Stimulated activated CD4-positive, alpha-beta T cell treated with anti-CD3 and anti-CD28 coated beads, Interleukin-15, amount 100 ng/mL, for 48 hours (primary cell): ENCODE data around the gene MZT2A.
"Not testable (repeated sequence)": the region's sequence is repeated elsewhere in the genome, so short reads cannot be mapped to it uniquely, and the experiment has no call there.

ENCODE experiments used
- DNase-seq, 2 donors: peaks; one replicate each; pipeline ENCODE4 v3.0.0-alpha.2; 2020; ENCODE audit warnings: low read depth in 2 of 2

The MZT2A gene

GRCh38 chr2:131492418-131493198 lies 411 bp upstream of the MZT2A start:
- peak; percentile 89 to 91 for DNase-seq

- DNase-seq = not testable (repeated sequence)
These were observed 744 bp downstream of the MZT2A start for GRCh38 chr2:131491469-131491836.

- DNase-seq = not testable (repeated sequence)
These were observed 1.4 kb downstream of the MZT2A start for GRCh38 chr2:131490616-131491468.

GRCh38 chr2:131488306-131489205 lies 3.6 kb downstream of the MZT2A start:
- DNase-seq = no peak

GRCh38 chr2:131486201-131486902 lies 5.8 kb downstream of the MZT2A start:
- DNase-seq = not testable (repeated sequence)

GRCh38 chr2:131484906-131485460 lies 7.2 kb downstream of the MZT2A start:
- not testable (repeated sequence) for DNase-seq

GRCh38 chr2:131483981-131484820 lies 8.0 kb downstream of the MZT2A start:
- not testable (repeated sequence) for DNase-seq

- DNase-seq = not testable (repeated sequence)
These were observed 9.6 kb downstream of the MZT2A start for GRCh38 chr2:131482506-131483155.

GRCh38 chr2:131480351-131480750 lies 11.8 kb downstream of the MZT2A start:
- not testable (repeated sequence) for DNase-seq

GRCh38 chr2:131478850-131479461 lies 13.2 kb downstream of the MZT2A start:
- DNase-seq = not testable (repeated sequence)

- not testable (repeated sequence) for DNase-seq
These were observed 13.9 kb downstream of the MZT2A start for GRCh38 chr2:131478074-131478849.

GRCh38 chr2:131477227-131477626 lies 15.0 kb downstream of the MZT2A start:
- DNase-seq = not testable (repeated sequence)

GRCh38 chr2:131476363-131476762 lies 15.8 kb downstream of the MZT2A start:
- DNase-seq = not testable (repeated sequence)

GRCh38 chr2:131475831-131476230 lies 16.4 kb downstream of the MZT2A start, which contains the start of gene TUBA3D:
Gene TUBA3D (plus strand): TSS chr2:131476119. CDS start chr2:131476200, 81 bp downstream.
- no peak for DNase-seq

- not testable (repeated sequence) for DNase-seq
These were observed 18.9 kb downstream of the MZT2A start for GRCh38 chr2:131473266-131473665.

GRCh38 chr2:131471624-131472023 lies 20.6 kb downstream of the MZT2A start:
- DNase-seq = not testable (repeated sequence)

GRCh38 chr2:131470944-131471343 lies 21.3 kb downstream of the MZT2A start:
- DNase-seq = not testable (repeated sequence)

GRCh38 chr2:131467722-131468121 lies 24.5 kb downstream of the MZT2A start:
- DNase-seq = not testable (repeated sequence)
